Stimulated activated CD4-positive, alpha-beta T cell treated with anti-CD3 and anti-CD28 coated beads, Interleukin-15, amount 100 ng/mL, for 1 hour (primary cell): ENCODE data around the gene ARHGAP4.

Source experiments
- DNase-seq, 2 donors: peaks; one replicate each; pipeline ENCODE4 v3.0.0-alpha.2; 2020; ENCODE audit warnings: low read depth in 1 of 2, low spot score in 1 of 2

ARHGAP4 gene

GRCh38 chrX:153883163-153883843 is 42.8 kb downstream of the ARHGAP4 start:
- DNase-seq: no peak

- no peak for DNase-seq
These were observed 43.5 kb downstream of the ARHGAP4 start for GRCh38 chrX:153882557-153882956.

GRCh38 chrX:153882086-153882498 is 44.0 kb downstream of the ARHGAP4 start:
- DNase-seq: no peak

- DNase-seq: no peak
These were observed 44.8 kb downstream of the ARHGAP4 start for GRCh38 chrX:153881281-153881680.

- no peak for DNase-seq
These were observed 45.6 kb downstream of the ARHGAP4 start for GRCh38 chrX:153880440-153880815.

- DNase-seq: no peak
These were observed 46.2 kb downstream of the ARHGAP4 start for GRCh38 chrX:153879741-153880439.

GRCh38 chrX:153878969-153879653 is 47.0 kb downstream of the ARHGAP4 start:
- no peak for DNase-seq

GRCh38 chrX:153878345-153878744 is 47.7 kb downstream of the ARHGAP4 start:
- DNase-seq: no peak

- no peak for DNase-seq
These were observed 48.3 kb downstream of the ARHGAP4 start for GRCh38 chrX:153877571-153878261.

- no peak for DNase-seq
These were observed 50.0 kb downstream of the ARHGAP4 start for GRCh38 chrX:153876112-153876491.

- peak; percentile 40 to 56 for DNase-seq
These were observed 50.5 kb downstream of the ARHGAP4 start for GRCh38 chrX:153875391-153876111.

GRCh38 chrX:153874366-153875125 is 51.5 kb downstream of the ARHGAP4 start:
- DNase-seq: no peak

- no peak for DNase-seq
These were observed 52.0 kb downstream of the ARHGAP4 start for GRCh38 chrX:153874085-153874365.

GRCh38 chrX:153873282-153874084 is 52.6 kb downstream of the ARHGAP4 start:
- no peak for DNase-seq

GRCh38 chrX:153871946-153872878 is 53.9 kb downstream of the ARHGAP4 start:
- no peak for DNase-seq

- no peak for DNase-seq
These were observed 54.6 kb downstream of the ARHGAP4 start for GRCh38 chrX:153871451-153871850.

- no peak for DNase-seq
These were observed 55.2 kb downstream of the ARHGAP4 start for GRCh38 chrX:153870791-153871360.

GRCh38 chrX:153870288-153870690 is 55.8 kb downstream of the ARHGAP4 start:
- DNase-seq: no peak
